HG03521 (cell line): ENCODE results near the gene AADAT.
"Not testable (repeated sequence)": the region's sequence is repeated elsewhere in the genome, so short reads cannot be mapped to it uniquely, and the experiment has no call there.

Source experiments
- ATAC-seq: cut with Tn5 transposase; IDR thresholded peaks from one replicate; pipeline ENCODE4 v1.9.1; 2021; ENCODE audit warnings: mild to moderate bottlenecking, moderate library complexity; ENCODE audit not compliant: unreplicated experiment

AADAT gene

DNA sequence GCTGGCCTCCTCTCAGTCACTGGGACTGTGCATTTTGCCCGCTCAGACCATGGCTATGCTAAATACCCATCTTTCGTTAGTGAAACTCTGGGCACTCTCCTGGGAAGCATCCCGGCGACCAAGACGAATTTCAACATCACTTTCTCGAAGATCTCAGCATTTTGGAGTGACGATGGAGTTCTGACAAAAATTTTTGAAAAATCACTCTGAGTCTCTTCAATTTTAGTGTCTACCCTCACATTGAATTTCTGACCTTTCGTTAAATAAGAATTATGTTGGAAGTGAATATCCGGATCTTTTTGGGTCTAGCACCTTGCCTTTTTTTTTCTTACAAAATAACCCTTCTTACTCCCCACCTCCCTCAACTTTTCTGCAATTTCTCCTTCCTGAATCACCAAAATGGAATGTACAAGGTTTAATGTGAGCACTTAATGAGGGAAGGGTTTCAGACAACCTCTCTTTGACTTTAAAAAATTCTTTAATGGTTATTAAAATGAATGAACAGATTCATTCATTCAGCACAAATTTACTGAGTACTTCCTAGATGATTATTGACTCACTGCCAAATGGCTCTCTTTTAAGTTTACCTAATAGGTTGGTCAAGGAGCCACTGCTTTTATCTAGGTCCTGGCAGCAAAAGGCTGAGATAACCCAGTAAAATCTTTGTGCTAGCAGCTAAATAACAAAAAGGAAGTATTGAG is 746 bp upstream of the AADAT start:
- ATAC-seq: no peak

DNA sequence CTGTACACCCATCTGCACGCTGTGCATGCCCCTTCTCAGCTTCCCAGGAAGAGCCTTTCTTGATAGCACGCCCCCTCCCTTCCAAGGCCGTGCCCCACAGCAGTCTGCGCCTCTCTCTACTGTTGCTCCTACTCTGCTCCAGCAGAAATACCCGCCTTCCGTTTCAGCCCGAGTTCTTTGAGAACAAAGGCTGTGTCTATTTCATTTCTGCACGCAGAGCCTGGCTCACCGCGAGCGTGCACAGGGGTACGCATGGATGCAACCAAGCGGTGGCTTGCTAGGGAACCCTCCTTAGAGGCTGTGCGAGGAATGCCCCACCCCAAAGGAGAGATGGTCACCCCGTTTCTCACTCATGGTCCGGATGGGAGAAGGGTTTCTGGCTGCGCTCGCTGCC is 485 bp downstream of the AADAT start:
- ATAC-seq: no peak

- ATAC-seq: no peak
Measured at GRCh38 chr4:170088716-170089115, 1.0 kb downstream of the AADAT start.

DNA sequence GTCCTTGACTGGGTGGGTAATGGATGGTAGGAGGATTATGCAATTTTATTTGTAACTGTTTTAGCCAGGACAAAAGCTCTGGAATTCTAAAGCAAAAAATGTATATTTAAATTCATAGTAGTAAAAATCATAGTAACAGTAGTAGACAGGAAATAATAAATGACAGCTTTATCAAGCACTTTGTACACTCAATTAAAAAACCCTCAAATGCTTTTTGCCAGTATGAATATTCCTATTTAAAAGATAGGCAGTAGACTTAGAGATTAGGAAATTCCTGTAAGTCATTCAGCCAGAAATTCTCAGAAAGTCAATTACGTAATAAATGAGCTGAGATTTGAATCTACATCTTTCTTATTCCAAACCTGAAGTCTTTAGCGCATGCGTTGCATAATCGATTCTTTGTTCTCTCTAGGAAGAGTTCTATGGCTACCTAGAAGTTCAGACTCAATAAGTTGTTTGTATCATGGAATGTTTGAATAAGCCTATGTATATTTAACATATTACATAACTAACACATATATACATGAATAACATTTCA is 2.5 kb downstream of the AADAT start:
- ATAC-seq: no peak

- ATAC-seq: no peak
Measured at GRCh38 chr4:170083541-170083940, 6.2 kb downstream of the AADAT start.

DNA sequence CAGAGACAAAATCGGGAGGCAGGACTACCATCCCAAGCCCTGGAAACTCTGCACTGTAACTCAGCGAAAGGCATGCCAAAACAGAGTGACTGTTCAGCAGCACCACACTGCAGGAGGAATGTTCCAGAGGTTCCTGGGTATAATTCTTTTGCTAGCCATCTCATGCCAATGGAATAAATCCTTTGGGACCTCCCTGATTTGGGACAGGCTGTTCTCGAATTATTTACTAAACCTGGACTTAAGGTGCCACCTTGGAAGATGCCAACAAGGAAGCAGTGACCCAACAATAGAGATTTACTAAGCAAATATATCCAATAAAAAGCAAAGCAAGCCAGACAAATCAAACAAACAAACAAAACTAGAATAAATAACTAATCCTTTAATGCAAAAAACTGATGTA is 9.3 kb downstream of the AADAT start:
- ATAC-seq: no peak

- ATAC-seq: no peak
Measured at GRCh38 chr4:170079981-170080380, 9.8 kb downstream of the AADAT start.

DNA sequence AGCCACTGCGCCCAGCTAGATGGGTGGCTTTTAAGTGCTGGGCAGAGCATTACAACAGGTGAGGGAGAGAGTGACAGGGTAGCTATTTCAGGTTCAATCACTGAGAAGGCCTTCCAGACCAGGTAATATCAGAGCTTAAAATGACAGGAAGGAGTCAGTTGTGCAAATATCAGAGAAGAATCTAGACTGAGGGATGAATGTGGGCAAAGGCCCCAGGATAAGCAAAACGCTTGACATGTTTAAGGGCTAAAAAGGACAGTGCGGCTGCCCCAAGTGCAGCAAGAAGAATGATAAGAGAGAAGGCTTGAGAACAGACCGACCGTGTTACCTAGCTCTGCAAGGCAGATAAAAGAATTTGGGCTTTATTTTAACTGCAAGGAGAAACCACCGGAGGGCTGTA is 18.6 kb downstream of the AADAT start:
- no peak for ATAC-seq

GRCh38 chr4:170068438-170069128 is 21.2 kb downstream of the AADAT start:
- no peak for ATAC-seq

DNA sequence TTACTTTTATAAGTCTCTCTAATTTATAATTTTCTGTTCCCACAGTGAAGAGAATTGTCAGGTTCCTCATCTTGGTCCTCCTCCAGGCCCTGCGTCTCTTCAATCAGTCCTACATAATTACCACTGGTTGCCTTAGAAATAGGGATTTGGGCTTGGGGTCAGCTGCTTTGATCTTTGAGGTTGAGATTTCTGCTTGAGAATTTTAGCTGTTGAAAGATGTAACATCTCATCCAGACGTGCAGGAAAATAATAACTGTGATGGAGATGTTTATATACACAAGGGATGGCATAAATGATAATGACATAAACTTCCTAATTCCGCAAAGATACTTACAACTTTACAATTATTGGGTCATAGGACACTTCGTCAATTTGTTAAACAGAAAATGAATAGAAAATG is 30.3 kb downstream of the AADAT start:
- no peak for ATAC-seq

DNA sequence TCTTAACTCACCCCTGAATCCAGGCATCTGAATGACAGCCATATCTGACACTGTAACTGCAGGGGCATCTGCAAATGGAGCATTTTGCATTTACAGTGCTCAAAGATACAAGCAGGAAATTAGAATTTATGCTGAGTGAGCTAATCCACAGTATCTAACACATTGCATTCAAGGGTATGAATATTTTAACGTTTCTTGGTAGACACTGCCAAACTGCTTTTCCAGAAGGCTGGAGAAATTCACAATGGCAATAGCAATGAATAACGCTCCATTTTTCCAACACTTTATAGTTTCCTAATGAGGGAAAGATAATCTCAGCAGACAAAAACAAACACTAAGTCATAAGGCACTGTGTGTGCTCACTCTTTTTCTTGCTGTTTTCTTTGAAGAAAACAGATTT is 30.9 kb downstream of the AADAT start:
- no peak for ATAC-seq

DNA sequence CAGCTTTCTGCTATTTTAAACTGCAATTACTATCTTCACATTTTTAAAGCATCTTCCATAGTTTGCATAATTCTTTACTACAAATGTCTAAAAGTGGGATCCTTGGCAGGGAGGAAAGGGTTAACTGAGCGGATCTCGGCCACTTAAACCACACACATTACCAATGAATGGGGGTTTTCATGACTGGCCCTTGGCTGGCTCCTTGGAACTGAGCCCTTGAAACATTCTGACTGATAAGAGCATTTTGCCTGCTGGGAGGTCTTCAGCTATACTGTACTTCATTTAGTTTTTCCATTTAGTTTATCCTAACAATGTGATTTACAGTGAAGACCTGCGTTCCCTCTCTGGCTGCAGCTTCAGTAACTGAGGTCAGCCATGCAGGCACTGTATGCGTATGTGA is 31.9 kb downstream of the AADAT start:
- no peak for ATAC-seq

DNA sequence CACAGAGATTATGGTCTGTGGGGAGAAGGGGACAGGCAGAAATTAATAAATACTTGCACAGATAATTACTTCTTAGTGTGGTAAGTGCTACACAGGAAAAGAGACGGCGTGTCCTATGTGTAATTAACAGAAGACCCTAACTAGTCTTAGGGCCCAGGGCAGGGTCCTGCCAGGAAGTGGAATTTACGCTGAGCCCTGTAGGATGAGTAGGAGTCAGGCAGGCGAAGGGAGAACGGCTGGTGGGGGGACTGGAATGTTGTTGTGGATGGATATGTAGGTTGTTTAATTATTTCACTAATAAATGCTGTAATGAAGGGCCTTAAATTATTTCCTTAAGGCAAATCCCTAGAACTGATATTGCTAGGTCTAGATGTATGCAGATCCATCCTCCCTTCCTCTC is 36.8 kb downstream of the AADAT start:
- ATAC-seq: no peak

GRCh38 chr4:170051402-170051801 is 38.4 kb downstream of the AADAT start:
- ATAC-seq: no peak

DNA sequence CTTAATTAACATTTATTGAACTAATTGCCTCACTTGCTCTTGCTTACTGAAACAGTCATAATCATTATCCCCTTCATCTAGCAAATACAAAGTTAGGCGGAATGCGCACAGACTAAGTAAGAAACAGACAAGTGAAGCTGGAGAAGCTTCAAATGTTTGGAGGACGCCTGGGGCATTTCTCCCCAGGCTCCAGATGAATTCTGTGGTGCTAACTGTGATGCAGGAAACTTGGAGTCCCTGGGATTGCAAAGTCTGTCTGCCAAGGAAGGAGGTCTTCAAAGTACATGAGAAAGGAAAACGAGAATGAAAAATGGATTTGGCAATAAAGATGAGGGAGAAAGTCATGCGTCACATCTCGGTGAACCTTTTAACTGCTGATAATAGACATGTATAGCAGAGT is 40.0 kb downstream of the AADAT start:
- ATAC-seq: no peak

DNA sequence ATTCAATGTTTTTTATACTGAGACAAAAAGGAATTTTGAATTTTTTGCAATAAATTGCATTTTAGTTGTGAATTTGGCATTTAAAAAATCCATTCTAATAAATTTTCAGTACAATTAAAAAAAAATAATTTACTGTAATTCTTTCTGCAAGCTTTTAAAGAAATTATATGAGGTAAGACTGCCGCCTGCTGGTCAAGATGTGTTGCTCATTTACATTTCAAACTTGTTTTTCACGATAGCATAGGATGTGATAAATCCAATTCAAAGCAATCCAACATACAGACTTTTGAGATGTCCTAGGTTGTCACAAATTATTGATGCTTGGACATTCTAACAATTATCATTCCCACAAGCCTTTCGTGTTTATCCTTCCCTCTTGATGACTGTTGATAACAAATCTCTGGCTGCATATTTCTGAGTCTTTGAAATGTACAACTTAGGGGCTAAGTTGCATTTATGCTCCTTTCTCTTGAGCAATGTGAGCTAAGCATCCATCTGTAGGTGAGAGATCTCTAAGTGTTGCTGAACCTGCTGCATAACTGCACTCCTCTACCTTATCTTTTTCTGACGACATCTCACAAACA is 41.9 kb downstream of the AADAT start:
- no peak for ATAC-seq

DNA sequence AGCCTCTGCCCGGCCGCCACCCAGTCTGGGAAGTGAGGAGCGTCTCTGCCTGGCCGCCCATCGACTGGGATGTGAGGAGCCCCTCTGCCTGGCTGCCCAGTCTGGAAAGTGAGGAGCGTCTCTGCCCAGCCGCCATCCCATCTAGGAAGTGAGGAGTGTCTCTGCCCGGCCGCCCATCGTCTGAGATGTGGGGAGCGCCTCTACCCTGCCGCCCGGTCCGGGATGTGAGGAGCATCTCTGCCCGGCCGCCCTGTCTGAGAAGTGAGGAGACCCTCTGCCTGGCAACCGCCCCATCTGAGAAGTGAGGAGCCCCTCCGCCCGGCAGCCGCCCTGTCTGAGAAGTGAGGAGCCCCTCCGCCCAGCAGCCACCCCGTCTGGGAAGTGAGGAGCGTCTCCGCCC is 43.6 kb downstream of the AADAT start:
- ATAC-seq: not testable (repeated sequence)

- no peak for ATAC-seq
Measured at GRCh38 chr4:170040031-170040680, 49.6 kb downstream of the AADAT start.

DNA sequence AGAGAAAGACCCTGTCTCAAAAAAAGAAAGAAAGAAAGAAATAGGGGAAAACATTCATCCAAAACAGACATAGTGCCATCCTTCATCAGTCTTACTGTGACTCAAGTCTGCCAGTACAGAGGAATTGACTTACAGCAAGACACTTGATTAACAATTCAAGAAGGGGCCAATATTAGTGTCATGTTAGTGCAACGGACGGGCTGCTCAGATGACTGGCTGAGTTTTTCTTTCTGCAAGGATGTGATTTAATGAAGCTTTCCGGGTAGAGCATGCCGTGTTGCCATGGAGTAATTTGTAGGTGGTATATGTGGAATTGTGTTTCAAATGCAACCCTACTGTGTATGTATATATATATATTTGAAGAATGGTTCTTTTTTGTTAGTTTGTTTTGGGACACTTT is 51.0 kb downstream of the AADAT start:
- ATAC-seq: no peak

DNA sequence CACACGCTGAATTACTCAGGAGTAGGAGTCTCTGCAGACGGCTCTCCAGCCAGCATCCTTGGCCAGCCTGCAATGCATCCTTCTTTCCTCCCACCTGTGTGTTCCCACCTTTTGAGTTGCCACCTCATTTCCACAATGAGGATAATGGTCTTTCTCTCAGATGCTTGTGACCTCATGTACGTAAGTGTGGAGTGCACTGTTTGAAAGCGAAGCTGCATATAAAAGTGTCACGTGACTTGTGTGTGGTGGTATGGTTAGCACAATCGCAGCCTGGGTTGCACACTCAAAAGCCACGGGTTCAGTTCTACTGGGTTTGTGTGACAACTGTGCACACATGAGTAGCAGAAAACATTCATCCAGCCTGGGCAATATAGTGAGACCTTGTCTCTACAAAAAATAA is 51.5 kb downstream of the AADAT start:
- ATAC-seq: no peak

- no peak for ATAC-seq
Measured at GRCh38 chr4:170037481-170037880, 52.3 kb downstream of the AADAT start.

DNA sequence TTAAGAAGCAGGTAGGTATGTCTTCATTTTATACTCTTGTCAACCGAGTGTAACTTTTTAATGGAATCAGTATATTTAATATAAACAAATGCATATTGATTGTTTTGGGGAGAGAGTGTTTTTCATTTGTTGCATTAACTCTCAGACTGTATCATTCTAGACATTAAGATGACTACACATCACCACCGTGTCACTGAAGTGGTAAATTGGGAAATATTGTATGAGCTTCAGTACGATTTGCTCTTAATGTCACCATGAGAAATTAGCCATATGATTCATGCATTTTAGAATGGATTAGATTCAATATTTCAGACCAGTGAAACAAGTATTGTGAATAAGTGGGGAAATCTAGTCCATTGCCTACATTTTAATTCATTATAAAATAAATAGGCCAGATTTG is 53.9 kb downstream of the AADAT start:
- no peak for ATAC-seq
